T follicular helper cell (primary cell): ENCODE measurements around the gene CBLB.

ENCODE experiments used
- DNase-seq: peaks from one replicate; pipeline ENCODE4 v3.0.0-alpha.2; 2020; ENCODE audit warnings: low read depth

The CBLB gene

DNA sequence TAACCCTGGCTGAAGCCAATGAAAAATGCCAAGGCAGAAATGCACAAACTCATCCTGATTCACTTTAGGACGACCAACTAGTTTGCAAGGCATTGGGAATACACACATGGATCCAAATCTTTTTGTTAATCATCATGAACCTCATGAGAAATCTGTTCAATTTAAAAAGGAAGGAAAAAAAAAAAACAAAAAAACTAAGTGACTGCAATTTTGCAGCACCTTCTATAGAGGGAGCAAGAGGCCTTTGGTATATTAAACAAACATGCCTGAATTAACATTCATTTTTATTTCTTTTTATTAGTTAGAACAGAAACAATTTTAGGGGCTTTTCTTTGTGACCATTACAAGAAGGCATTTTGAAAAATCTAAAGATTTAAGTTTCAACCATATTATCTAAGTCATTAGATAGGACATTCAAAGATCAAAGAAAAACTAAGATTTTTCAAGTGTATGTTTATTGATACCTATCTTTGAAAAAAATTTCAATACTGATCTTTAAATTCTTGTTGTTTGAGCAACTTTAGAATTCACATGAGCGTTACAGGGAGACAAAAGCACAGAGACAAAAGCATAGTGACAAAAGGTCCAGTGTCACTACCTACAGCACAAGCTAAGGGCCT lies 182.4 kb downstream of the CBLB start:
- no peak for DNase-seq

DNA sequence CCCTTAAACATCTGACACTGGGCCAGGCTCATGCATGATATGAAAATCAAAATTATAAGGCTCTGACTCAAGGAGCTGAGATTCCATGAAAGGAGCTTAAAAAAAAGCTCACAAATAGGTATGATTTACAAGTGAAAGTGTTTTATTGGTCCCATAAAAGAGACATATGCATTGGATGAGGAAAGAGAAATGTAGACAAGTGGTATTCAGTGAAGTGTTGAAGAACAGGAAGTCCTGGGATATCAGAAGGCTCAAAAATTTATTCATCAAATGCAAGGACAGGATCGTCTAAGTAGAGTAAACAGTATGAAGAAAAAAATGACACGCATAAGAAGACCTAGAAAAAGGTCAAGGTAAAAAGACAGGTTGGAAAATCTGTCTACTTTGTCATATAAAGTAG lies 188.9 kb downstream of the CBLB start:
- DNase-seq = no peak

GRCh38 chr3:105678017-105678416 lies 190.8 kb downstream of the CBLB start:
- no peak for DNase-seq

DNA sequence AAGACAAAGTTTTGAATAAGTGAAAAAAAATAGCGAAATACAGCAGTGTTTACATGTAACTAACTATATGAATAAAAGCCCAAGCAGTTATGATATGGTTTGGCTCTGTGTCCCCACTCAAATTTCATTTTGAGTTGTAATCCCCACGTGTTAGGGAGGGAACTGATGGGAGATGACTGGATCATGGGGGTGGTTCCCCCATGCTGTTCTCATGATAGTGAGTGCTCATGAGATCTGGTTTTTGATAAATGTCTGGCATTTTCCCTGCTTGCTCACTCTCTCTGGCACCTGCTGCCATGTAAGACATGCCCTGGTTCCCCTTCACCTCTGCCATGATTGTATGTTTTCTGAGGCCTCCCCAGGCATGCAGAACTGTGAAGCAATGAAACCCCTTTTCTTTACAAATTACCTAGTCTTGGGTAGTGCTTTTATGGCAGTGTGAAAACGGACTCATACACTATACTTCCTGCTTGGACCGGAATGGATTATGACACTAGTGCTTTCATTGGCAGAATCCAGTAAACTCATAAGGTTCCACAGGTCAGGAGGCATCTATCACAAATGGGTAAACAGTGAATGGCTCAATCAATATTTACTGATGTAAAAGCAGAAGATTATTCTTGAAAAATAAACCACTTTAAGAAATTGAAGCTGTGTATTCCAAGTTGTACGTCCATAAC lies 192.1 kb downstream of the CBLB start:
- no peak for DNase-seq

- no peak for DNase-seq
Measured at GRCh38 chr3:105674437-105675065, 194.3 kb downstream of the CBLB start.

- no peak for DNase-seq
Measured at GRCh38 chr3:105672996-105673395, 195.8 kb downstream of the CBLB start.

DNA sequence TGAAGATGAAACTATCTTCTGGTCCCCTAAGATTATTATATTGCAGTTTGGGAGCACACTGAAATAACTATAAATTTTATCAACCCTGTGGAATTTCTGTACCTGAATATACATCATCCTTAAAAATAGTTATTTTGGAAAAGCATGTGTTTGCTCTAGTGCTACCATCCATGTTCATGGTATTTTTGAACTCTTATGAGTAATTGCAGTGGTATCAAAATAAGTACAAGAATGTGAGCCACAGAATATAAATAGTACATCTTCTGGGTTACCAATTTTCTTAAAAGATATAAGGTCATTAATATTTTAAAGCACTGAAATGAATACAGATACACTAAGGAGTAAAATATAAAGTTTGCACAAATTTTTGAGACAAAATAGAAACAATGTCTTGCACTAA lies 206.5 kb downstream of the CBLB start:
- DNase-seq = no peak

DNA sequence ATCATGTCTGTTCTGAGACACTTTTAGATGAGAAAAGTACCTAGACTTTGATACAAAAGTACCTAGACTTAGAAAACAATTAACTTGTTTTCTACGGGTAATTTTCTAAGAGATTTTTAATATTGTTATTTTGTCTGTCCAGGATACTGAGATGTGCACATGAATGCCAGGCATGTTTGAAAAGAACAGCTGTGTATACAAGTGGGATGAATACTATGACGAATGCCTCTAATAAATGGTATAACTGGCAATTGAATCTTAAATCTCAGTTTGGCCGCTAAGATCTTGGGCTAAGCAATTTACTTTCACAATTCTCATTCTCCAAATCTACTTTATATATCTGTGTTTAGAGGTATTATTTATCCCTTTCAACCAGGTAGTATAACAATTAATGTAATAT lies 207.4 kb downstream of the CBLB start:
- DNase-seq = no peak

DNA sequence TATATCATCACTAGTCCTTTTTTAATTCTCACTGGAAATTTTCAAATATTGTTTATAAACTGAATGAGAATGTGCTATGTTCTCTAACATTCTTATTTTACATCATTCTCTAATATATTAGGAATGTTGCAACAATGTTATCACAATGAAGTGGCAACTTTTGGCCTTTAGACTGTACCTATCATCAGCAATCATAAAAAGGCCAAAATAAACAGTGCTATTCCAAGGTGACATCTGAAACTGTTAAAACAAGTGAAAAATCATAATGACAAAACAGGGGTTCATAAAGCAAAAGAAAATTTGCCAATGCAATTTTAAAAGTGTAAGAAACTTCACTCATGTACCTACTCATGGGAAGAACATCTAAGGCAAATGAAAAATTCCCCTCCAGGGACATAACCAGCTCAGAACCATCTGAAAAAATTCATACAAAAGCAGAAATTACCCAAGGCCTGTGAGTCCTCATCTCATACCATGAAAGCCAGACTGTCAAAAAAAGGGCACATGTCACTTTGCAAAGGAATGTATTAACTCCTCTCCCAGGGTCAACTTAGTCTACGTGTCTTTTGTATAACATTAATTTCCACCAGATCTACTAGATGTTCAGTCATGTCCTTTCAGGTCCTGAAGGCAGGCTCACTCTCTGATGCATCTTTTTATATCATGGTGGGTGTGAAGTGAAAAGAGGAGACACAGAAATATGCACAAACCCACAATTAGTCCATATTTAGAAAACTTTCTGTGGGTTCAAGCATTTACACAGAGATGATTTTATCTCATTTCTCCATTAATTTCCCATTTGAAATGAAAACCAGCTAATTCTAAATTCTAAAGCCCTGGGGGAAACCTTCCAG lies 211.9 kb downstream of the CBLB start:
- no peak for DNase-seq

GRCh38 chr3:105653868-105654267 lies 214.9 kb downstream of the CBLB start:
- no peak for DNase-seq

- no peak for DNase-seq
Measured at GRCh38 chr3:105653166-105653565, 215.6 kb downstream of the CBLB start.

- DNase-seq = no peak
Measured at GRCh38 chr3:105649480-105649879, 219.3 kb downstream of the CBLB start.

DNA sequence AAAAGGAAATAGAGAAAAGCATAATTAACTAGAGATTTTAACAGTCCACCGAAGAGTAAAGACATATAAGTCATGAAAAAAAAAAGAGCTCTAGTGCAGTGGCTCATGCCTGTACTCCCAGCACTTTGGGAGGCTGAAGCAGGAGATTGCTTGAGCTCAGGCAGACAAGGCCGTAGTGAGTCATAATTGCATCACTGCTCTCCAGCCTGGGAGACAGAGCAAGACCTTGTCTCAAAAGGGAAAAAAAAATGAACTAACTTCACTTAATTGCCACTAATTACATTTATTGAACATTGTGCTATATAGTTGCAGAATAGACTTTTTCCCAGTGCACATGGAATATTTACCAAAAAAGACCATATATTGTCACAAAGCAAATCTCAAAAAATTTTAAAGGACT lies 221.8 kb downstream of the CBLB start:
- DNase-seq = no peak

DNA sequence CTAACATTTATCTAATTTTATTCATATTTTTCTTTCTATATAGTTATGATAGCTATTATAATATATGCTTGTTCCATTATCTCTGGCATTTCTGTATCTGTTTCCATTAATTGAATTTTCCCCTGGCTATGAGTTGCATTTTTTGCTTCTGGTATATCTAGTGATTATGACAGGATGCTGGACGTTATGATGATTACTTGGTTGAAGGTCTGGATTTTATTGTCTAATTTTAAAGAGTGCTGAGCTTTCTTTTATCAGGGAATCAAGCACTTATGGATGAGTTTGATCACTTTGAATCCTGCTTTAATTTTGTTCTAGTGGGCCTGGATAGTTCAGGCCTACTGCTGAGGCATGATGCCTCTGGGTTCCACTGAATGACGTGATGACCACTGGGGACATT lies 229.7 kb downstream of the CBLB start:
- no peak for DNase-seq

DNA sequence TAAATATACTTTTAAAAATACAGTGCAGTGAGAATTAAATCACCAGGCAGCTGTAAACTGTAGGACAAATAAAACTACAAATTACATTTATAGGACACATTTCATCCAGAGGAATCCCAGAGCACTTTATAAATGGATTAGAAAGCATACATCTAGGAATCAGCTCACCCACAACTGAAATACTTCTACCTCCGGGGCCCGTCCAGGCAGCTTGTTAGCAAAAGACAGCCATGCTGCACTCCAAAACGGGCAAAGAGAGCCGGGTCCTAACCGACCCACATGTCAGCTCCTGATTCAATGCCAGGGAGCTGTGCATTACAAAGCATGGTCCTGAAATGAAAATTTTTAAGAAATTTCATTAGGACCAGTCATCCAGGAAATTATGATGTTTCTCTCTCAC lies 234.1 kb downstream of the CBLB start:
- no peak for DNase-seq

- no peak for DNase-seq
Measured at GRCh38 chr3:105629718-105630117, 239.1 kb downstream of the CBLB start.

GRCh38 chr3:105626739-105627138 lies 242.1 kb downstream of the CBLB start:
- DNase-seq = no peak

DNA sequence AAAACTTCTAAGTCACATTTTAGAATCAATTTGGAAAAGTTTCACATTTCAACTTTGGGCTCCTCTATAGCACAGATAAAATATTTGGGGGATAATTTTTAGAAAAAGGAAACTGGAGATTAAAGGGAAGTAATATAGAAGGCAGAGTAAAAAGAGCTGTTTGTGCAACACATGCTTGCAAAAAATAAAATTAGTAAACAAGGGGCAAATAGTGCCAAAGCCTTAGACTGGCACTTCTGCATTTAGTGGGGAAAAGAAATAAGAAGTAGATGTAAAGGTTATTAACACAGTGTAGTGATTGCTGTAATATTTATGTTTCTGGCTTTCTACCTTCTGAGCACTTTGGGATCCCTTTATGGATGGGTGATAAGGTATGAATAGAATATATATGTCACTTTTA lies 246.6 kb downstream of the CBLB start:
- DNase-seq = no peak

- DNase-seq = no peak
Measured at GRCh38 chr3:105620236-105620635, 248.6 kb downstream of the CBLB start.

DNA sequence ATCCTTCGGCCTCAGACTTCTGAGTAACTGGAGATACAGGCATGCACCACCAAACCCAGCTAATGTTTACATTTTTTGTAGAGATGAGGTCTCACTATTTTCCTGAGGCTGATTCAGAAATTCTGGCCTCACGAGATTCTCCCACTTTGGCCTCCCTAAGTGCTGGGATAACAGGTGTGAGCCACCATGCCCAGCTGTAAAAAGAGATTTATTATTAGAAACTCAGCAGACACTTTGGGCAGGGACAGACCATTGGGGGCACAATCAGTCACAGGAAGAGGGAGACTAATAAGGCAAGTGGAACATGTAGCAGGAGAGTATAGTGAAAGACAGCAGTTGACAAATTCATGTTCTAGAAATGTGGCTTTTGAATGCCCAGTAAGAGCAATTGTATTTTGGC lies 249.2 kb downstream of the CBLB start:
- DNase-seq = no peak

- no peak for DNase-seq
Measured at GRCh38 chr3:105618556-105618955, 250.3 kb downstream of the CBLB start.

DNA sequence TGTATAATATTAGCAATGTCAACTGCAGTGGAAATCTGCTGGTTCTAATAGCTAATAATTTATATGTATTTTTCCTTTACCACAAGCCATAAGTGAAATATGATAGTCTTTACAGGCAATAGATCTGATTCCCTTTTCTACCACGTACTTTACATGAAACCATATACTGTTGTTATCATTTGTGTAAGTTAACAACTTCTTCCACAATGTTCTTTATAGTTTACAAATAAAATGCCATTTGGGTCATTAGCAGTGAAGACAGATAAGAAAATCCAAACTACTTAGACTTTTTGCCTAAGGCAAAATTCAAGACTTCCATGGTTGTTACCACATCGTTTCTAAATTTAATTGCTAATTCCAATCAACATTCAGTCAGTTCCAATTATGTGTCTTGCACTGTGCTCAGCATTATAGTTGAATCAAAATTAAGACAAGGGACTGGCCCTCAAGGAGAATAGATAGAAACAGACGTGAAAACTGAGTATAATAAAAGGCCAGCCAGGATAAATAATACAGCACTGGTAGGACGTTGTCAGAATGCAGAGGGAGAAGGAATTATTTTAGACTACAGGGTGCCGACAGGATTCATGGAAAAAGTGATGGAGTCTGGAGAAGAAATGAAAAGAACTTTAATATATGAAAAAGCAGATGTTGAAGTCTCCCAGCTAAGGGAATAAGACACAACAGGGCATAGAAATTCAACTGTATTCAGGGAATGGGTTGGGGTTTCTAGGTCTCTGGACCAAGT lies 252.3 kb downstream of the CBLB start:
- DNase-seq = no peak
